Measurements from ENCODE around the gene SNAI3.

Gene SNAI3

GRCh38 chr16:88686439-88687253 lies at the start of gene SNAI3 (continued):
- TF ChIP-seq HIC1 (tag by site-specific recombination; IDR thresholded peaks at IDR 0.05) = no peak
- no peak for TF ChIP-seq ZNF473 (tag by site-specific recombination; IDR thresholded peaks at IDR 0.05)
- TF ChIP-seq ZNF19 (tag by site-specific recombination; IDR thresholded peaks at IDR 0.05; ENCODE audit: low read depth) = no peak
- TF ChIP-seq HOXD13 (CRISPR knock-in tag; IDR thresholded peaks at IDR 0.05; ENCODE audit: borderline replicate concordance) = no peak
- TF ChIP-seq ZNF335 (tag by site-specific recombination; conservative IDR thresholded peaks at IDR 0.05) = peak; percentile 45; the same call in 1 of the 2 replicates
- TF ChIP-seq ZBTB48 (tag by site-specific recombination; IDR thresholded peaks at IDR 0.05) = no peak
- no peak for TF ChIP-seq ZNF302 (tag by site-specific recombination; IDR thresholded peaks at IDR 0.05; ENCODE audit: low read depth)
- no peak for TF ChIP-seq ZNF146 (tag by site-specific recombination; IDR thresholded peaks at IDR 0.05)
- TF ChIP-seq ZNF416 (tag by site-specific recombination; IDR thresholded peaks at IDR 0.05) = no peak
- TF ChIP-seq ZFP69B (tag by site-specific recombination; IDR thresholded peaks at IDR 0.05) = no peak
- TF ChIP-seq ZNF248 (tag by site-specific recombination; IDR thresholded peaks at IDR 0.05) = no peak
- TF ChIP-seq ZNF266 (tag by site-specific recombination; IDR thresholded peaks at IDR 0.05; ENCODE audit: low read depth) = no peak
- no peak for TF ChIP-seq ZNF629 (tag by site-specific recombination; IDR thresholded peaks at IDR 0.05)
- TF ChIP-seq ZNF600 (tag by site-specific recombination; IDR thresholded peaks at IDR 0.05) = 0 out of 2 replicates have a peak, but pooled peaks have one; percentile 11
- TF ChIP-seq ZNF596 (tag by site-specific recombination; IDR thresholded peaks at IDR 0.05) = no peak
- no peak for TF ChIP-seq PRDM2 (tag by site-specific recombination; IDR thresholded peaks at IDR 0.05; ENCODE audit: borderline replicate concordance)
- TF ChIP-seq ZNF214 (tag by site-specific recombination; IDR thresholded peaks at IDR 0.05; ENCODE audit: borderline replicate concordance) = no peak
- TF ChIP-seq ZNF549 (tag by site-specific recombination; IDR thresholded peaks at IDR 0.05) = no peak
- no peak for TF ChIP-seq ZNF76 (tag by site-specific recombination; IDR thresholded peaks at IDR 0.05; ENCODE audit: borderline replicate concordance, low read depth)
- no peak for TF ChIP-seq ZNF311 (tag by site-specific recombination; IDR thresholded peaks at IDR 0.05; ENCODE audit: borderline replicate concordance)
- TF ChIP-seq AEBP2 (tag by site-specific recombination; IDR thresholded peaks at IDR 0.05; ENCODE audit: borderline replicate concordance) = no peak
- TF ChIP-seq ZNF221 (tag by site-specific recombination; IDR thresholded peaks at IDR 0.05; ENCODE audit: borderline replicate concordance) = no peak
- peak; percentile 61 for TF ChIP-seq ZBTB17 (tag by site-specific recombination; IDR thresholded peaks at IDR 0.05)
- no peak; the same call in 1 of the 2 replicates for TF ChIP-seq KLF8 (tag by site-specific recombination; IDR thresholded peaks at IDR 0.05)
- no peak for TF ChIP-seq ZNF514 (tag by site-specific recombination; IDR thresholded peaks at IDR 0.05)
- peak; percentile 64 for TF ChIP-seq SP2 (tag by site-specific recombination; IDR thresholded peaks at IDR 0.05)
- TF ChIP-seq IKZF3 (tag by site-specific recombination; IDR thresholded peaks at IDR 0.05) = 0 out of 2 replicates have a peak, but pooled peaks have one; percentile 5
- TF ChIP-seq ZNF48 (tag by site-specific recombination; IDR thresholded peaks at IDR 0.05) = no peak
- no peak for TF ChIP-seq ZNF560 (tag by site-specific recombination; IDR thresholded peaks at IDR 0.05; ENCODE audit: borderline replicate concordance)
- no peak for TF ChIP-seq SCRT1 (tag by site-specific recombination; IDR thresholded peaks at IDR 0.05; ENCODE audit: borderline replicate concordance)
- no peak for TF ChIP-seq ZNF626 (tag by site-specific recombination; IDR thresholded peaks at IDR 0.05)
- TF ChIP-seq ZNF561 (tag by site-specific recombination; IDR thresholded peaks at IDR 0.05; ENCODE audit: borderline replicate concordance) = no peak
